AG04450 (cell line): ENCODE measurements around the gene PCDHAC2. TPM values are rescaled to one million over a fixed set of nuclear protein-coding genes. Genes with fewer than 3 reads are reported as not detected.

Experiments used
- polyA plus RNA-seq: library from polyadenylated mRNA; depleted of rRNA; stranded (reverse); fragments of >200 nt; gene quantifications from 2 replicates; pipeline ENCODE4 v1.2.3, GENCODE V29; 2011; rRNA removed
- small RNA-seq: library from RNA; depleted of rRNA; stranded (forward); fragments of <200 nt; gene quantifications from one replicate; pipeline ENCODE3, GENCODE V24; 2012; ENCODE audit warnings: low read depth; ENCODE audit not compliant: insufficient read length

PCDHAC2 gene
- polyA plus RNA-seq, 1 experiment = not detected

Small RNA genes lying within 50 kb of the gene (small RNA-seq; reads per million reads assigned to genes)
- not detected for gene AC010223.1

Other genes with a start within 250 kb of the PCDHAC2 start
- gene PCDHA1, start 180.3 kb upstream of the PCDHAC2 start, polyA plus RNA-seq = 0.06 and 0.09 TPM in 2 replicates
- 0.05 and 0.07 TPM in 2 replicates for gene PCDHA2, start 171.6 kb upstream of the PCDHAC2 start, polyA plus RNA-seq
- 0.20 and 0.27 TPM in 2 replicates for gene PCDHA3, start 165.4 kb upstream of the PCDHAC2 start, polyA plus RNA-seq
- not detected in 2 replicates for gene PCDHA4, start 159.4 kb upstream of the PCDHAC2 start, polyA plus RNA-seq
- gene PCDHA5, start 144.9 kb upstream of the PCDHAC2 start, polyA plus RNA-seq = 0.02 TPM in 1 of 2 replicates, not detected in the other
- gene PCDHA6, start 138.5 kb upstream of the PCDHAC2 start, polyA plus RNA-seq = 0.02 and 0.09 TPM in 2 replicates
- 0.09 and 0.14 TPM in 2 replicates for gene PCDHA7, start 132.2 kb upstream of the PCDHAC2 start, polyA plus RNA-seq
- 0.01 TPM in 1 of 2 replicates, not detected in the other for gene PCDHA8, start 125.3 kb upstream of the PCDHAC2 start, polyA plus RNA-seq
- gene PCDHA9, start 118.1 kb upstream of the PCDHAC2 start, polyA plus RNA-seq = 0.02 TPM in 1 of 2 replicates, not detected in the other
- gene PCDHA10, start 110.6 kb upstream of the PCDHAC2 start, polyA plus RNA-seq = 0.01 and 0.02 TPM in 2 replicates
- not detected in 2 replicates for gene PCDHA11, start 97.5 kb upstream of the PCDHAC2 start, polyA plus RNA-seq
- not detected in 2 replicates for gene PCDHA12, start 91.2 kb upstream of the PCDHAC2 start, polyA plus RNA-seq
- gene PCDHA13, start 84.4 kb upstream of the PCDHAC2 start, polyA plus RNA-seq = not detected in 2 replicates
- gene PCDHAC1, start 40.2 kb upstream of the PCDHAC2 start, polyA plus RNA-seq = 0.02 and 0.04 TPM in 2 replicates
- gene PCDHB1, start 84.9 kb downstream of the PCDHAC2 start, polyA plus RNA-seq = not detected in 2 replicates
- 0.86 and 1.1 TPM in 2 replicates for gene PCDHB2, start 128.1 kb downstream of the PCDHAC2 start, polyA plus RNA-seq
- 0.12 and 0.15 TPM in 2 replicates for gene PCDHB3, start 134.0 kb downstream of the PCDHAC2 start, polyA plus RNA-seq
- gene PCDHB4, start 155.3 kb downstream of the PCDHAC2 start, polyA plus RNA-seq = 0.04 and 0.06 TPM in 2 replicates
- gene PCDHB5, start 168.7 kb downstream of the PCDHAC2 start, polyA plus RNA-seq = 0.68 and 0.72 TPM in 2 replicates
- gene PCDHB6, start 183.6 kb downstream of the PCDHAC2 start, polyA plus RNA-seq = 0.21 TPM in 2 replicates
- 0.61 and 0.62 TPM in 2 replicates for gene PCDHB7, start 206.2 kb downstream of the PCDHAC2 start, polyA plus RNA-seq
- gene PCDHB8, start 211.3 kb downstream of the PCDHAC2 start, polyA plus RNA-seq = 0.20 and 0.25 TPM in 2 replicates
- gene PCDHB16, start 215.9 kb downstream of the PCDHAC2 start, polyA plus RNA-seq = 0.45 and 0.66 TPM in 2 replicates
- gene PCDHB9, start 220.7 kb downstream of the PCDHAC2 start, polyA plus RNA-seq = 0.22 and 0.45 TPM in 2 replicates
- gene PCDHB10, start 225.9 kb downstream of the PCDHAC2 start, polyA plus RNA-seq = 0.45 and 0.74 TPM in 2 replicates
- 0.16 and 0.25 TPM in 2 replicates for gene PCDHB11, start 233.2 kb downstream of the PCDHAC2 start, polyA plus RNA-seq
- 0.32 and 0.40 TPM in 2 replicates for gene PCDHB12, start 242.2 kb downstream of the PCDHAC2 start, polyA plus RNA-seq
- 0.60 and 0.73 TPM in 2 replicates for gene PCDHB13, start 247.4 kb downstream of the PCDHAC2 start, polyA plus RNA-seq